CD14-positive monocyte (primary cell): ENCODE measurements around the gene PUM1. TPM values are rescaled to one million over a fixed set of nuclear protein-coding genes. Genes with fewer than 3 reads are reported as not detected.

ENCODE experiments used
- DNase-seq, 3 donors: peaks; one replicate each; pipeline ENCODE4 v3.0.0-alpha.2; 2011 to 2022
- H2AFZ ChIP-seq: 2 replicates; pipeline ENCODE4 v1.6.0; 2012; ENCODE audit warnings: mild to moderate bottlenecking, low read depth, low read length, inconsistent platforms; ENCODE audit not compliant: insufficient read depth, poor library complexity, severe bottlenecking
- H3K27ac ChIP-seq, 2 donors: 1 replicate in 1 of 2; 2 replicates in 1 of 2; pipeline ENCODE4 v1.5.1; 2012 to 2013; ENCODE audit warnings: low read length in 2 of 2, control low read depth in 1 of 2, inconsistent platforms in 1 of 2, low read depth in 1 of 2, mild to moderate bottlenecking in 1 of 2
- H3K27me3 ChIP-seq, 2 donors: one replicate each; pipeline versions ENCODE4 v1.6.0 to v1.6.1; 2011 to 2013; ENCODE audit warnings: low read length in 2 of 2; ENCODE audit not compliant: control insufficient read depth in 2 of 2, insufficient read depth in 2 of 2
- H3K36me3 ChIP-seq, 2 donors: replicated peaks in 1 of 2; 1 replicate in 1 of 2; 2 replicates in 1 of 2; pipeline versions ENCODE4 v1.5.1 to v1.6.1; 2012 to 2013; ENCODE audit warnings: low read length in 2 of 2, control low read depth in 1 of 2, inconsistent platforms in 1 of 2, mild to moderate bottlenecking in 1 of 2; ENCODE audit not compliant: insufficient read depth in 2 of 2, control insufficient read depth in 1 of 2
- H3K4me1 ChIP-seq, 2 donors: 1 replicate in 1 of 2; 2 replicates in 1 of 2; pipeline versions ENCODE4 v1.5.1 to v1.6.1; 2012 to 2013; ENCODE audit warnings: low read length in 2 of 2, control low read depth in 1 of 2, inconsistent platforms in 1 of 2, mild to moderate bottlenecking in 1 of 2, moderate library complexity in 1 of 2; ENCODE audit not compliant: insufficient read depth in 2 of 2, control insufficient read depth in 1 of 2
- H3K4me2 ChIP-seq: replicated peaks from 2 replicates; pipeline ENCODE3; 2012; ENCODE audit warnings: low read length, moderate library complexity, mild to moderate bottlenecking; ENCODE audit not compliant: poor library complexity, severe bottlenecking; ENCODE audit errors: extremely low read depth
- H3K4me3 ChIP-seq, 3 experiments: fragments of 200-600 bp in 1 of 3; sonication (generic) in 1 of 3; replicated peaks in 1 of 3; 1 replicate in 2 of 3; 2 replicates in 1 of 3; pipeline ENCODE4 v1.5.1; 2011 to 2013; ENCODE audit warnings: low read length in 3 of 3, mild to moderate bottlenecking in 3 of 3, control low read depth in 2 of 3, low read depth in 2 of 3, inconsistent platforms in 1 of 3, moderate library complexity in 1 of 3
- H3K79me2 ChIP-seq: 2 replicates; pipeline ENCODE4 v1.6.0; 2012; ENCODE audit warnings: mild to moderate bottlenecking, control low read depth, inconsistent platforms, low read length, moderate library complexity; ENCODE audit not compliant: insufficient read depth
- H3K9ac ChIP-seq: 2 replicates; pipeline ENCODE4 v1.6.0; 2017; ENCODE audit warnings: low read length, mild to moderate bottlenecking; ENCODE audit not compliant: insufficient read depth, poor library complexity, severe bottlenecking
- H3K9me3 ChIP-seq, 2 donors: replicated peaks in 1 of 2; 1 replicate in 1 of 2; 2 replicates in 1 of 2; pipeline versions ENCODE4 v1.5.1 to v1.6.1; 2012 to 2013; ENCODE audit warnings: low read length in 2 of 2, control low read depth in 1 of 2; ENCODE audit not compliant: control insufficient read depth in 1 of 2, insufficient read depth in 1 of 2
- H4K20me1 ChIP-seq: 2 replicates; pipeline ENCODE4 v1.6.0; 2012; ENCODE audit warnings: mild to moderate bottlenecking, low read length, control low read depth, moderate library complexity; ENCODE audit not compliant: insufficient read depth
- H3K27ac Mint-ChIP-seq, 7 donors: one replicate each; pipeline ENCODE4 v1.8.0; 2020; ENCODE audit warnings: mild to moderate bottlenecking in 7 of 7, mixed read lengths in 7 of 7, moderate library complexity in 6 of 7, inconsistent platforms in 2 of 7
- H3K27me3 Mint-ChIP-seq, 3 donors: one replicate each; pipeline ENCODE4 v1.8.0; 2021 to 2022; ENCODE audit warnings: low read depth in 3 of 3, mild to moderate bottlenecking in 3 of 3, mixed read lengths in 3 of 3, moderate library complexity in 3 of 3, inconsistent platforms in 1 of 3
- H3K36me3 Mint-ChIP-seq, 2 donors: one replicate each; pipeline ENCODE4 v1.8.0; 2020; ENCODE audit warnings: mixed read lengths in 2 of 2, inconsistent platforms in 1 of 2, mild to moderate bottlenecking in 1 of 2
- H3K4me1 Mint-ChIP-seq: one replicate; pipeline ENCODE4 v1.8.0; 2020; ENCODE audit warnings: mild to moderate bottlenecking, mixed read lengths
- H3K4me3 Mint-ChIP-seq, 2 donors: one replicate each; pipeline ENCODE4 v1.8.0; 2020; ENCODE audit warnings: mild to moderate bottlenecking in 2 of 2, mixed read lengths in 2 of 2, moderate library complexity in 1 of 2
- H3K9me3 Mint-ChIP-seq, 7 donors: one replicate each; pipeline ENCODE4 v1.8.0; 2020 to 2022; ENCODE audit warnings: mixed read lengths in 7 of 7, mild to moderate bottlenecking in 6 of 7, moderate library complexity in 6 of 7, inconsistent platforms in 2 of 7
- CTCF ChIP-seq: fragments of 200-600 bp; IDR thresholded peaks from one replicate; pipeline ENCODE4 v1.8.0; 2022; ENCODE audit warnings: antibody characterized with exemption, mild to moderate bottlenecking
- WGBS: methylation state at CpG from one replicate; pipeline ENCODE4 v1.1.5; 2013; ENCODE audit warnings: missing lambda C conversion rate; ENCODE audit not compliant: insufficient coverage; 5-methylcytosine and 5-hydroxymethylcytosine counted together
- intact Hi-C, 2 donors: fragments of 100-400 bp; cut with micrococcal nuclease; formaldehyde crosslinking; loops; one replicate each; pipeline versions ENCODE4 v1.15.0 to v1.15.1; 2023
- polyA plus RNA-seq, 3 donors: library from polyadenylated mRNA; depleted of rRNA in 1 of 3; unstranded in 2 of 3; stranded (reverse) in 1 of 3; fragments of 300-500 nt in 2 of 3; fragments of >200 nt in 1 of 3; fragmentation: Illumina TruSeq in 2 of 3; gene quantifications; 1 replicate in 2 of 3; 2 replicates in 1 of 3; pipeline ENCODE4 v1.2.3, GENCODE V29; 2012 to 2021

Gene PUM1
- polyA plus RNA-seq, 3 donors, result 55.0 to 86.1 (median 62.4) TPM

- Histone ChIP-seq H3K4me2 (no peak overlapping the region), H3K9ac (no peak overlapping the region), H3K27ac (no peak overlapping the region), H3K4me3 (no peak overlapping the region), H3K27me3 (no peaks in the 10 kb centered on the region), H3K4me1 (peaks cover 6 to 8% of the 10 kb centered on the region in 2 donors), H3K36me3 (peaks cover 32 to 51% of the 10 kb centered on the region in 2 donors), H3K79me2 (no peaks in the 10 kb centered on the region), H4K20me1 (peaks cover 31% of the 10 kb centered on the region), H2AFZ (no peak overlapping the region), H3K9me3 (no peaks in the 10 kb centered on the region)
- DNase-seq, result no peak
- H3K9me3 Mint-ChIP-seq, result no peaks in the 10 kb centered on the region
- H3K36me3 Mint-ChIP-seq, result peaks cover 42 to 46% of the 10 kb centered on the region in 2 donors
- H3K27ac Mint-ChIP-seq, result peak overlapping the region in 2 of 7 donors; percentile 24 to 56
- TF ChIP-seq CTCF, result no peak
- H3K4me3 Mint-ChIP-seq, result no peak overlapping the region
- 66% methylated on average over 5 of the region's 6 CpGs for WGBS
- H3K4me1 Mint-ChIP-seq, result peaks cover 8% of the 10 kb centered on the region
- peaks cover 1 to 4% (median 3%) of the 10 kb centered on the region in 3 donors for H3K27me3 Mint-ChIP-seq
- intact Hi-C loops, result loop anchor here in 1 of 2 donors (5.0 kb wide), 1 partner anchor 213 kb away; no protein-coding TSS in a partner anchor
Observed at GRCh38 chr1:30930631-30931173, 134.8 kb downstream of the PUM1 start.

- no peak for DNase-seq
- no peak overlapping the region for H3K4me3 ChIP-seq
- intact Hi-C loops, result loop anchor here (1.0 to 5.0 kb wide), 5 partner anchors 128 to 213 kb away; partner anchors contain the start of gene MATN1 (in 1 of the 2)
- H4K20me1 ChIP-seq, result peaks cover 28% of the 10 kb centered on the region
- no peak overlapping the region for H3K9ac ChIP-seq
- peaks cover 1 to 4% (median 3%) of the 10 kb centered on the region in 3 donors for H3K27me3 Mint-ChIP-seq
- H3K36me3 Mint-ChIP-seq, result peaks cover 37 to 41% of the 10 kb centered on the region in 2 donors
- H3K4me1 ChIP-seq, result peaks cover 6 to 8% of the 10 kb centered on the region in 2 donors
- H3K9me3 Mint-ChIP-seq, result no peaks in the 10 kb centered on the region
- no peak overlapping the region for H3K27ac Mint-ChIP-seq
- no peak overlapping the region for H3K4me2 ChIP-seq
- H3K9me3 ChIP-seq, result no peaks in the 10 kb centered on the region
- H3K4me1 Mint-ChIP-seq, result peaks cover 8% of the 10 kb centered on the region
- no peak overlapping the region for H3K4me3 Mint-ChIP-seq
- no peak overlapping the region for H3K27ac ChIP-seq
- peaks cover 27 to 45% of the 10 kb centered on the region in 2 donors for H3K36me3 ChIP-seq
- no peak for TF ChIP-seq CTCF
- WGBS, result 94% methylated on average over 3 of the region's 8 CpGs
- H3K27me3 ChIP-seq, result no peaks in the 10 kb centered on the region
- no peaks in the 10 kb centered on the region for H3K79me2 ChIP-seq
- no peak overlapping the region for H2AFZ ChIP-seq
Observed at GRCh38 chr1:30929944-30930525, 135.5 kb downstream of the PUM1 start.
